ACHN (cell line): ENCODE measurements around the gene HEPHL1.
"Not testable (repeated sequence)": the region's sequence is repeated elsewhere in the genome, so short reads cannot be mapped to it uniquely, and the experiment has no call there.

ENCODE experiments used
- DNase-seq: peaks from one replicate; pipeline ENCODE4 v3.0.0-alpha.2; 2015
- in situ Hi-C: cut with HindIII; loops from 2 replicates; pipeline ENCODE4 v1.10.0; 2017; ENCODE audit warnings: low sequenced_read_pairs, low pct_ligation_motif_present, low pct_unique_long_range_greater_than_20kb

HEPHL1 gene

DNA sequence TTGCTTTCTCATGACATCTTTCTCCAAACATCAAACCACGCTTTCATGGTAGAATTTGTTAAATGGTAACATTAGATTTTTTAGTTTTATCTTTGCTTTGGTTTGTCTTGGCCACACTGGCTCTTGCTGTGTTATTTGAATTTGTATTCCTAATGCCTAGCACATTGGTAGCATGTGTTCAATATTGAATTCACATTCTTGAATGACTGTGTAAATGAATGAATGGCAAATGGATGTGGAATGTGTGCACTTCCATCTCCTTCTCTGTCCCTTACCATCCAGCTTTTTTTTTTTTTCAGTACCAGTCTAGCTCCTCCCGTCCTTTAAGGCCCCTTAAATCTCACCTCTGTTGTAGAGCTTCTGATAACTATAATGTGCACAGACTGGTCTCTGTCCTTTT lies 41.2 kb downstream of the HEPHL1 start:
- in situ Hi-C loops: no loop called here
- DNase-seq: no peak

DNA sequence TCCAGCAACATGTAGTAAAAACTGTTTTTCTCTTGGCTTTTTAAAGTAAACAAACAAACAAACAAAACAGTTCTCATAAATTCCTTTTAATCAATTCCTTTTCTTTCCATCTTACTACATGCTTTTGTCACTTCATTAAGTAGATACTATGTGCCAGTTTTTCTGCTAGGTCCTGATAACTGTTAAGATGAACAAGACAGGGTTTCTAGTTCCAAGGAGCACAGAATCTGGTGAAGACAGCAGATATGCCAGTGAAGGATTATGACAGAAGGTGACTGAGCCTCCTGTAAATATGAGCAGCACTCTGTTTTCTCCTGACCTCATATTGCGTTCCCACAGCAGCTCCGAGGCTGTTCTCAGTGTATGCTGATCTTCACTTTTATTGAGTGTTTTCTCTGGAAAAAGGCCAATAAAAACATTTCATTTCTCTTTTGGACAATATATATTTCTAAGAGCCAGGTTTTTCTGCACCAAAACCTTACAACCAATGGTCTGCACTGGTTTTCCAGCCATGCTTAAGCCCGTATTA lies 45.8 kb downstream of the HEPHL1 start:
- DNase-seq: no peak

DNA sequence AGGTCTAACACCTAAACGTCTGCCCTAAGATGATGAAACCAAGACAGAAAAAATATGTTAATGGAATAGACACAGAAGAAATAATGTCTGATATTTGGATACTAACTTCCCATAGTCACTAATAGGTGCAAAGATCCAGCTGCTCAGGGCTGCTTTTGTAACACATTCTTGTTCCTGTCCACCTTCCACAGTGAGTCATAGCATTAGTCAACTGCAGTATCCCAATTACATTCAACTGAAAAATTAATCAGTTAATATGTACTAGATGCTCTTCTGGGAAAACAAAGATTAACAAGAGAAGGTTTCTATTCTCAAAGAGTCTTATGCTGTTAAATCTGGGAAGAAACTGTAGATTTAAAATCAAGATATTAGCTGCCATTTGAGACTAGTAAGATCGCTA lies 47.6 kb downstream of the HEPHL1 start:
- no peak for DNase-seq
- in situ Hi-C loops: no loop called here

More for the DNA sequence above, 45.8 kb downstream of the HEPHL1 start:
- in situ Hi-C loops: no loop called here

DNA sequence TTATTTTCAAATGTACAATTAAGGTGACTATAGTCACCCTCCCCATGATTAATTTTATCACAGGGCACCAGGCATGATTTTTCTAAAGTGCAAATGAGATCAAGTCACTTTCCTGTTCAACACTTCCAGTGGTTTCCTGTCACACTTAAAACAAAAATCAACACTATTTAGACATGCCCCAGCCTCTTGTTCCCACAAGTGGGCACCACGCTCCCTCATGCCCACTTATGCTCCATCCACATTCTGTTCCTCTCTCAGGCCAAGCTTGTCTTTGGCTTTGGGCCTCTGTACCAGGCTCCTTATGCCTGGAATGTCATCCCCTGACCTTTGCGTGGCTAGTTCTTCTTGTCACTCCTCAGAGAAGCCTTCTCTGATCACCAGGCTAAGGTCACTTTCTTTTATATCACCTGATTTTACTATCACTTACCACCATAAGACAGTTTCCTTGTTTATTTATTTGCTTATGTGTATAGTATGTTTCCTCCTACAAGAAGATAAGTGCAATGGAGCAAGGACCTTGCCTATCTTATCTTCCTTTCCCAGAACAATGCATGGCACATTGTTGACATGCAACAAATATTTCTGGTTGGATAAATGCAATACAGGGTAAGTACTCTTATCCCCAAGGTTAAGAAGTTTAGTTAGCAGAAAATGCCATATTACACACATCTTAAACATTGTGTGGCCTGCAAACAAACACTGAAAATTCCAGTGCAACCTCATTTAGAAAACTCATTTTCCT lies 56.6 kb downstream of the HEPHL1 start:
- in situ Hi-C loops: no loop called here
- no peak for DNase-seq

DNA sequence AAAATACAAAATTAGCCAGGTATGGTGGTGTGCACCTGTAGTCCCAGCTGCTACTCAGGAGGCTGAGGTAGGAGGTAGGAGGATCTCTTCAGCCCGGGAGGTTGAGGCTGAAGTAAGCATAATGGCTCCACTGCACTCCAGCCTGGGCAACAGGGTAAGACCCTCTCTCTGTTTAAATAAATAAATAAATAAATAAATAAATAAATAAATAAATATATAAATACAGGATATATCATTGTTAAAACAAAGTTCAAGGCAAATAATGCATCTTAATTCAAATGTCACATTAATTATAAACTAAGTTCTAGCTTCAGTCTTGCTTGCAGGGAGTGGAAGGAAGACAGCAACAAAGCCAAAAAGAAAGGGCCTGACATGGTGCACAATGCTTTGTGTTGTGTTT lies 63.0 kb downstream of the HEPHL1 start:
- in situ Hi-C loops: no loop called here
- no peak for DNase-seq

DNA sequence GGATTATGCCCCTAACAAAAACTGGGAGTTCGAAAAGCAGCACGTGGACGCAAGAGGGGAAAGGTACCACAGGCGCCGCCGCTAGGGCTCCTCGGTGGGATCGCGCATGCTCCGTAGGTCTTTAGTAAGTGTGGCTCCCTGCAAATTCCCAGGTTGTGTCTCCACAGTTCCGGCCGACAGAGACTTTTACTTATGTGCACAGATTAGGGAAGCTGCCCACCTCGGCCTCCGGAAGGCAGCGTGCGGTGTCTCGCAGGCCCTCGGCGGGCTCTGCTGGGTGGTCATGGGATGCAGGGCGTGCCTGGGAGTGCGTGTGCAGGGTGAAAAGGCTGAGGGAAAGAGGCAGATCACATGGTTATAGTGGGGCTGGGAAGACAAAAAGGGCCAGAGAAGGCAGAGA lies 67.8 kb downstream of the HEPHL1 start:
- in situ Hi-C loops: no loop called here
- no peak for DNase-seq

DNA sequence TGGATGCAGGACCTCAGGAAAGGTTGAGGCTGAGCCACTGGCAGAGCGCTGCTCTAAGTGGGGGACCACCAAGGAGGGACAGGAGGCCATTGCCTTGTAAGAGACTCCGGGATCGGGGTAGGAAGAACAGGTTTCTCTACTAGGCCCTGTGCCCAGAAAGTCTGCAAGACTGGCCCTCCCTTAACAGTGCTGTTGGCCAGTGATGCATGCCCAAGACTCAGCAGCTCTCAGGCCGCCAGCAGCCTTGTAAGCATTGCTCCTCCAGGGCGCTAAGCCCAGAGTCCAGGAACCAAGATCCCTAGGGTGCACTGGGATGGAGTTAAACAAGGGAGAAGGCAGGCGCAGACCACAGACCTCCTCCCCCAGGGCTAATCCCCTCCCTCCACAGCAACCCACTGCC lies 68.2 kb downstream of the HEPHL1 start:
- DNase-seq: no peak
- in situ Hi-C loops: no loop called here

DNA sequence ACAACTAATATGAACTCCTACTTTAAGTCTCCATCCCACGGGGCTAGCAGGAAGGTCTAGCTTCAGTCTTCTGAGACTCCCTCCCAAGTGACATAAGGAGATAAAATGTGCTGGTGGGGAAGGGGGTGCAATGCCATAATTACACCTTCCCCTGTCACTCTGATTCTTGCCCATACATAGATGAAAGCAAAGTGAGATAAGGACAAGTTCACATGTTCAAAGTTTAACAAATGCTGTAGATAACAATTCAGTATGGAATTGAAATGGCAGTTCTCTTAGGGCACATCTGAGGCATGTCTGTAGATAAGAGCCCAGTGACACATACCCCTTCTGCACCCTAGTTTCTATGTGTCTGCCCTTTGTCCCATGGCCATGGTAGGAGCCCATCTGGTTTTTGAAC lies 69.2 kb downstream of the HEPHL1 start:
- in situ Hi-C loops: no loop called here
- no peak for DNase-seq

DNA sequence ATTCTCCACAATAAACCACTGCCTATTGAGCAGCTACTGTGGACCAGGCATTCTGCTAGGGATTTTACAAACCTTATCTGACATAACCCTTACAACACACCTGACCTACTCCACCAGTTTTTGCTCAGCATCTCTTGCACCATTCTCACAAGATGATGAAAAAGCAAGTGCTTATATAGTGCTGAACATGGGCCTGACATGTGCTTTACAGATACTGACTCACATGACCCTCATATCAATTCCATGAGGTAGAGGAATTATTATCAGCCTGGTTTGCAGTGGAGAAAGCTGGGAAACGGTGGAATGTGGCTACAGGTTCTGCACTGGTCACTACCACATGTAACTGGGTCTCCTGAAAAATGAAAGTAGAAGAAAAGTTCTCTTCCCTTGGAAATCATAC lies 69.9 kb downstream of the HEPHL1 start:
- in situ Hi-C loops: no loop called here
- no peak for DNase-seq

DNA sequence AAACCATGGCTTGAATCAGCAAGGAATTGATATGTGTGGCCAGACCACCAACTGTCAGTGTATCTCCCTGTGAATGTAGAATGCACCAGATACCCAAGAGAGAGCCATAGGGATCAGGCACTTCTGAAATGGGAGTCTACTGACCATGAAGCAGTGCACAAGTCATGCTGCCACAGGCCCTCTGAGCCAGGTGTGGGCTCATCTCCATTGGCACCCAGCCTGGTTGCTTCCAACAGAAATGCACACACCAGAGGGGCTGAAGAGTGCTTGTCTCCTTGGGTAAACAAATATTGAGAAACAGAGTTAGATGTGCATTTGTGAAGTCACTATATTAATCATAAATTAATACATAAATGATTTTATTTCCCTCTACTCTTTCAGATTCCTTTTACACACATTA lies 79.1 kb downstream of the HEPHL1 start:
- in situ Hi-C loops: no loop called here
- DNase-seq: no peak

DNA sequence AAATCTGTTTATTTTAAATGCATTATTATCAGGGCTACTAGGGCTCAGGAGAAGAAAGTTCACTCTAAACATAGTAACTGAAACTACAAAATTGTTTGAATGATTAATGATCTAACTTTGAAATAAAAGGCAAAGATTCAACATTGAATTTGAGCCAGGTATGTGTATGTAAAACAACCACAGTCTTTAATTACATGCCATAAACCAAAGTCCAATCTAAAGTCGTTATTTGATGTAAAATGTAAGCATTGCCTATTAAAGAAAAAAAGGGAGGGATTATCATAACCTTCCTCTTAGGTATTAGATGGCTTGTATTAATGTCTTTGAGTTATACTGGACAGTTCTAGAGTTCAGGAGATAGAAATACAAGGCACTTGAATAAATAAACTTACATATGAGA lies 82.3 kb downstream of the HEPHL1 start:
- no peak for DNase-seq
- in situ Hi-C loops: no loop called here

DNA sequence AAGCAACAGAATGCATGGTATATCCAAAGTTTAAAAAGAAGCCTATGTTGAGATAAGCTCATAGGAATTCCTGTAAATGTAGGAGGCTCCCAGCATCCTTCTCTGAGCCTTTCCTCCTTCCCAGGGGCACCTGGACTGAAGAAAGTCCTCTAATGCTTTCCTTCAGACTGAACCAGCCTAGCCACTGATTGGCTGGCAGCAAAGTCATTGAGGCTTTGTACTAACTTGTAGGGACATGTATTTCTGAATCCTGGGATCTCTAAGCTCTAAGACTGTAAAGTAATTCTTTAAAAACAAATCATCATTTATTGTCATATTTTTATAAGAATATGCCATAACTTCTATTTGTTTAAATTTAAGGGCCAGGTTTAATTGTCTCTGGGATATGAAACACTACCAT lies 83.6 kb downstream of the HEPHL1 start:
- in situ Hi-C loops: no loop called here
- no peak for DNase-seq

DNA sequence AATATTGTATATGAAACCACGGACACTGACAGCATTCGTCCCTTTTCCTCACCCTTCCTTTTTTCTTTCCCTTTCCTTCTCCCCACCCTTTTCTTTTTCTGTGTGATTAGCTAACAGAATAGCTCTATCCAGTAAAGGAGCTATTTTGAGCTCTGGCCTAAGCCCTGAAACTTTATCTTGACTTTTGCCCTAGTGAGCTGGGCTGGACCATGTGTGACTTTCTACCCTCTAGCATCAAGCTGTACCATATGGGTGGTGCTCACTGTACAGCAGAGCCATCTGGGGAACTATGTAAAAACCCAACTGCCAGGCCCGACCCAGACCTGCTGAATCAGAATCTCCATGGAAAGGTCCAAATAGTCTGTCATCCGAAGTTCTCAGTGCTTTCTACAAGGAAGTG lies 85.6 kb downstream of the HEPHL1 start:
- in situ Hi-C loops: no loop called here
- no peak for DNase-seq

DNA sequence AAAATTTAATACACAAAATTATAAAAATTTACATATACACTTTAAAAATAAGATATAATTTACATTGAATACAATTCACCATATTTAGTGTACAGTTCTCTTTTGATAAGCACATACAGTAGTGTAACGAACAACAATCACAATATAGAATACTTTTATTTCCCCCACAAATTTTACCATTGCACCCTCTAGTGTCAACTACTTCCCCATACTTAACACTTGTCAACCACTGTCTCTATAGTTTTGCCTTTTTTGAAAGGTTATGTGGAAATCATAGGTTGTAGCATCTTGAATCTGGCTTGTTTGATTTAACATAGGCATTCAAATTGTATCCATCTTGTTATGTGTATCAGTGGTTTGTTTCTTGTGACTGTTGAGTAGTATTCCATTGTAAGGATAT lies 86.2 kb downstream of the HEPHL1 start:
- in situ Hi-C loops: no loop called here
- DNase-seq: no peak

DNA sequence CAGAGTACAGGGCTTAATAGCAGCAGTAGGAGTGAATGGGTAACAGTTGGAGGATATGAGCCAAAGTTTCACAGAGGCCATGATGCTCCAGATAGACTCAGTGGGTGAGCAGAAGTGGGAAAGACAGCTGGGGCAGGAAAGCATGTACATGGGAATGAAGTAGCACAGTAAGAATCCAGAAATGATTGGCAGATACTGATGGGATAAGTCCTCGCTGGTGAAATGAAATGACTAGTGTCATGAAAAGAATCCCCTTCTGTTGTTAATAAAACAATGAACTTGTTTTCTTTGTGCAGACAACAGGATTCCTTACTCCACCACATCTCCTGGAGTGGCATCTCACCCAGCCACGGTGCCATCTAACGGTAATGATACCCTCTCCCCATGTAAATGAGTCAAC lies 90.1 kb downstream of the HEPHL1 start:
- in situ Hi-C loops: no loop called here
- no peak for DNase-seq

DNA sequence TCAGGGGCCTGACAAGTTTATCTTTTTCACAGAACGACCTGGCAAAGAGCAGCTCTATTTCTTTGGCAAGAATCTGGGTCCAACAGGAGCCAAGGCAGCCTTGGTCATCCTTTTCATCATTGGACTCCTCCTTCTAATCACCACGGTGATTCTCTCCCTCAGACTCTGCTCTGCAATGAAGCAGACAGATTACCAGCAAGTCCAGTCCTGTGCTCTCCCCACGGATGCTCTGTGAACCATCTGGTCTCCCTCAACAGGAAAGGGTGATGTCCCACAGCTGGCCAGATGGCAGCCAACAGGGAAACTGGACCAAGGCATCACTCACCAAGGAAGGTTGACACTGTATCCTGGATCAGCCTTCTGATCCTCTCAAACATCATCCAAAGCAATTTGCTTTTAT lies 90.5 kb downstream of the HEPHL1 start:
- in situ Hi-C loops: no loop called here
- DNase-seq: no peak

DNA sequence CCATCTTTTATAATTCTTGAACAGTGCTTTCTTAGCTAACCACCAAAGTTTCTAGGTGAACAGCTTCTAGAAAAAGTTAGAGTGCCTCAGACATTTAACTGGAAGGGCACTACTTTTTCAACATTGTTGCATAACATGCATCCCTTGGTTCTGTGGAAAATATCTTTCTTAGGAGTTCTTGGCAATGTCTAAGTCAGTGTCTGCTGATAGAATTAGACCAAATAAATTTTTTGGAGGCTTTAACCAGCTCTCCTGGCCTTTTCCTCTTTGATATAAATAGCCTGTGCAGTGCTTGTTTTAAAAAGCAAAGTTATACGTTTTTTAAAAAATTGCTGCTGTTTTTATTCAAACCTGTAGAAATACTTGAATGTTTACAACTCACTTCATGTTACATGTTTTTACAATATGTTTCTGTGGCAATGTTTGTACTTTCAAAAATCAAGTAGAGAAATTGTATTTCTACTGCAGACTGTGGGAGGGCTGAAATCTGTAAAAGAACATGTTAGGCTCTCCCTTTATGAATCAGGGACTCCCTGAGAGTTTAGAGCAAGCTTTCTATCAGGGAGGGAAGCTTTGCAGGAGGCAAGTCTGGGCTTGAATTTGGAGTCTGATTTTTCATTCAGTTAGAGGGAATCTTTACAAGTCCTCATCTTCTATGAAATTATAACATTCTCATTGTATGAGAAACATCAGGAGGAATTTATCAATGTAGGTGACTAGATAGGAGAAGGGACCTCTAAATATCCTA lies 91.2 kb downstream of the HEPHL1 start:
- DNase-seq: no peak
- in situ Hi-C loops: no loop called here

DNA sequence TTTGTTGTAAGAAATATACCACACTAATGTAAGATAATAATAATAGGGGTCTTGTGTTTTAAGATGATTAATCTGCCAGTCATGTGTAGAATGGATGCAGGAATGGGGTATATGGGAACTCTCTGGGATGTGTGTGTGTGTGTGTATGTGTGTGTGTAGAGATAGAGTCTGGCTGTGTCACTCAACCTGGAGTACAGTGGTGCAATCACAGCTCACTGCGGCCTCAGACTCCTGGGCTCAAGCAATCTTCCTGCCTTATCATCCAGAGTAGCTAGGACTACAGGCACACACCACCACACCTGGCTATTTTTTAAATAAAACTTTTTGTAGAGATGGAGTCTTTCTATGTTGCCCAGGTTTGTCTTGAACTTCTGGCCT lies 96.0 kb downstream of the HEPHL1 start:
- in situ Hi-C loops: no loop called here
- DNase-seq: no peak

DNA sequence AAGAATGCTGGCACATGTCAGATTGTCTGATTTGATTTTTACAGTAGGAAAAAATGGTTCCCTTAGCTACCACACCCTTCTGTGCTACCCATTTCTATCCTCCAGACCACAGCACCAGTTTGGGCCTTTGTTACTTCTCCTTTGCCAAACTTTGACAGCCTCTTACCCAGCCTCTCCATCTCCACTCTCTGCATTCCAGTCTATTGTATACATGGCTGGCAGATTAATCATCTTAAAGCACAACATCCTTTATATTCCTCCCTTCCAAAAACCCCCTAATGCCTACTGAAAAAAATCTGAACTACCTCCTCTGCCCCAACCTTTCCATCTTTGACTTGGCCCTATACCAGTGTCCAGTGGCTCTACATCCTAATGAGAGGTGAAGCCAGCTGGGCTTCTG lies 96.7 kb downstream of the HEPHL1 start:
- in situ Hi-C loops: no loop called here
- no peak for DNase-seq

DNA sequence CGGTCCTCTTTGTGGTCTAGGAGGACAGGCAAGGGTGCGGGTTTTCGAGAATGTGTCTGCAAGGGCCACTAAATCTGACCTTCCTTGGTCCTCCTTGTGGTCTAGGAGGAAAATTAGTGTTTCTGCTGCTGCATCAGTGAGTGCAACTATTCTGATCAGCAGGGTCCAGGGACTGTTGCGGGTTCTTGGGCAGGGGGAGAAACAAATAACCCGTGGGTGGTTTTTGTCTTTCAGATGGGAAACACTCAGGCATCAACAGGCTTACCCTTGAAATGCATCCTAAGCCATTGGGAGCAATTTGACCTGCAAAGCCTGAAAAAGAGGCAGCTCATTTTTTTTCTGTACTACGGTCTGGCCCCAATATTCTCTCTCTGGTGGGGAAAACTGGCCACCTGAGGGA lies 98.5 kb downstream of the HEPHL1 start:
- in situ Hi-C loops, DNase-seq: not testable (repeated sequence)
